Liver (tissue), 9 donors: Measurements from ENCODE around the gene SYNGR4. TPM values are rescaled to one million over a fixed set of nuclear protein-coding genes. Genes with fewer than 3 reads are reported as not detected.
A peak's percentile ranks its signal among the peaks of the same experiment; 100 is the strongest.

Source experiments
- DNase-seq: peaks from one replicate; pipeline ENCODE4 v3.0.0-alpha.2; 2017; ENCODE audit warnings: low spot score
- H3K27ac ChIP-seq, 2 donors: one replicate each; pipeline ENCODE4 v1.7.0; 2013; ENCODE audit warnings: inconsistent platforms in 2 of 2, low read length in 2 of 2, control low read depth in 1 of 2, low read depth in 1 of 2, mild to moderate bottlenecking in 1 of 2
- H3K27me3 ChIP-seq, 4 donors: one replicate each; pipeline versions ENCODE4 v1.6.1 to v1.7.0; 2013; ENCODE audit warnings: low read length in 3 of 4, inconsistent platforms in 1 of 4, mild to moderate bottlenecking in 1 of 4, moderate library complexity in 1 of 4; ENCODE audit not compliant: control insufficient read depth in 4 of 4, insufficient read depth in 4 of 4
- H3K36me3 ChIP-seq, 4 donors: one replicate each; pipeline versions ENCODE4 v1.6.1 to v1.7.0; 2013; ENCODE audit warnings: low read length in 3 of 4, mild to moderate bottlenecking in 3 of 4, low read depth in 1 of 4, moderate library complexity in 1 of 4; ENCODE audit not compliant: control insufficient read depth in 4 of 4, insufficient read depth in 3 of 4
- H3K4me1 ChIP-seq, 4 donors: one replicate each; pipeline versions ENCODE4 v1.6.1 to v1.7.0; 2013; ENCODE audit warnings: low read length in 3 of 4, mild to moderate bottlenecking in 3 of 4, moderate library complexity in 1 of 4; ENCODE audit not compliant: control insufficient read depth in 4 of 4, insufficient read depth in 4 of 4
- H3K4me3 ChIP-seq, 3 donors: one replicate each; pipeline versions ENCODE4 v1.6.1 to v1.7.0; 2013; ENCODE audit warnings: low read length in 3 of 3, control low read depth in 1 of 3, low read depth in 1 of 3, mild to moderate bottlenecking in 1 of 3
- H3K9ac ChIP-seq, 2 donors: one replicate each; pipeline ENCODE4 v1.7.0; 2013; ENCODE audit warnings: low read length in 2 of 2, mild to moderate bottlenecking in 2 of 2, moderate library complexity in 2 of 2, control low read depth in 1 of 2, low read depth in 1 of 2
- H3K9me3 ChIP-seq, 4 donors: one replicate each; pipeline versions ENCODE4 v1.6.1 to v1.7.0; 2013; ENCODE audit warnings: low read length in 3 of 4; ENCODE audit not compliant: control insufficient read depth in 4 of 4
- FOXA1 ChIP-seq: IDR thresholded peaks from 2 replicates; pipeline ENCODE4 v1.6.1; 2016; ENCODE audit warnings: antibody characterized with exemption
- FOXA2 ChIP-seq: IDR thresholded peaks from 2 replicates; pipeline ENCODE4 v1.6.1; 2016; ENCODE audit warnings: antibody characterized with exemption
- HNF4A ChIP-seq, 2 donors: conservative IDR thresholded peaks; 2 replicates each; pipeline ENCODE4 v1.6.1; 2016; ENCODE audit warnings: antibody characterized with exemption in 2 of 2, mild to moderate bottlenecking in 2 of 2
- HNF4G ChIP-seq: IDR thresholded peaks from 2 replicates; pipeline ENCODE4 v1.6.1; 2016; ENCODE audit warnings: antibody characterized with exemption
- JUND ChIP-seq, 2 donors: IDR thresholded peaks; 2 replicates each; pipeline ENCODE4 v1.6.1; 2016; ENCODE audit warnings: antibody characterized with exemption in 2 of 2
- NR2F2 ChIP-seq: IDR thresholded peaks from 2 replicates; pipeline ENCODE4 v1.6.1; 2016; ENCODE audit warnings: antibody characterized with exemption
- RAD21 ChIP-seq, 2 donors: IDR thresholded peaks; 2 replicates each; pipeline ENCODE4 v1.6.1; 2016; ENCODE audit warnings: antibody characterized with exemption in 2 of 2, mild to moderate bottlenecking in 2 of 2
- RXRA ChIP-seq, 2 donors: IDR thresholded peaks; 2 replicates each; pipeline ENCODE4 v1.6.1; 2017 to 2018; ENCODE audit warnings: antibody characterized with exemption in 2 of 2, mild to moderate bottlenecking in 1 of 2
- TAF1 ChIP-seq: conservative IDR thresholded peaks from 2 replicates; pipeline ENCODE4 v1.6.1; 2016; ENCODE audit warnings: antibody characterized with exemption, mild to moderate bottlenecking
- YY1 ChIP-seq: IDR thresholded peaks from 2 replicates; pipeline ENCODE4 v1.6.1; 2016; ENCODE audit warnings: antibody characterized with exemption, mild to moderate bottlenecking
- WGBS: extraction: QIAGEN DNeasy Blood & Tissue Kit; methylation state at CpG from one replicate; pipeline ENCODE4 v1.1.7; 2013; 5-methylcytosine and 5-hydroxymethylcytosine counted together
- polyA plus RNA-seq, 2 donors: library from polyadenylated mRNA; stranded (reverse) in 1 of 2; unstranded in 1 of 2; fragments of 200-250 nt in 1 of 2; fragments of >200 nt in 1 of 2; fragmentation: Nextera tagmentation in 1 of 2; extraction: Ambion mirVana in 1 of 2; gene quantifications; one replicate each; pipeline versions ENCODE4 v1.2.1 to v1.2.3, GENCODE V29; 2013 to 2015
- total RNA-seq, 2 donors: library from RNA; depleted of rRNA; stranded (reverse); fragments of >200 nt; gene quantifications; one replicate each; pipeline ENCODE4 v1.2.3, GENCODE V29; 2014
- TF ChIP-seq, protein P1 (sequence below): fragments of 150-350 bp; IDR thresholded peaks from 2 replicates; pipeline ENCODE4 v1.5.1; 2017; ENCODE audit warnings: improper control_type of control experiment, low read depth, low read length; ENCODE audit not compliant: missing input control
- TF ChIP-seq, protein P2 (sequence below): IDR thresholded peaks from 2 replicates; pipeline ENCODE4 v1.6.1; 2016; ENCODE audit warnings: antibody characterized with exemption
- TF ChIP-seq, protein P3 (sequence below): IDR thresholded peaks from 2 replicates; pipeline ENCODE4 v1.6.1; 2016; ENCODE audit warnings: antibody characterized with exemption
- TF ChIP-seq, protein P4 (sequence below): IDR thresholded peaks from 2 replicates; pipeline ENCODE4 v1.6.1; 2016; ENCODE audit warnings: antibody characterized with exemption
- donor health status: healthy.
- donor health status: healthy.
- donor health status: healthy.
- donor health status: healthy.
- donor health status: healthy.

Gene SYNGR4
- total and polyA plus RNA-seq, 4 donors = 0.09 TPM; not detected in 3

DNA sequence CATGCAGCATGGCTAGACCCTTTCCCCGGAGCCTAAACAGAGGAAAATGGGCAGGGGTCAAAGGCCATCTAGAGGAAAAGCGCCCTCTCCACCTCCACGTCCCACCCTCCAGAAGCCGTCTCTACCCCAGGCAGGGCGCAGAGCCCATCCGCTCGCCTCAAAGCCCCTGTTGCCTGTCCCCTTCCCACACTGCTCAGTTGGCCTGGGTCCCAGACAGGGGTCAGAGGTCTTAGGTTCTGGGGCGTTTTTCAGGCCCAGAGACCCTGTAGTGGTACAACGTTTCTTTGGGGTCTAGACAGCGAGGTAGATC lies 712 bp upstream of the SYNGR4 start:
- Histone ChIP-seq H3K9me3 (no peaks in the 10 kb centered on the region), H3K4me1 (peaks cover 0 to 11% (median 6%) of the 10 kb centered on the region in 4 donors), H3K9ac (peak overlapping the region; percentile 84 to 97), H3K27ac (peak overlapping the region; percentile 92 to 99), H3K4me3 (peak overlapping the region; percentile 52 to 85 (median 67)), H3K27me3 (no peaks in the 10 kb centered on the region), H3K36me3 (peaks cover 0 to 6% (median under 1%) of the 10 kb centered on the region in 4 donors)
- TF ChIP-seq NR2F2 = peak; percentile 96
- TF ChIP-seq RAD21 (IDR thresholded peaks at IDR 0.05) = no peak
- peak in 1 of 2 donors; percentile 20 for TF ChIP-seq HNF4A (conservative IDR thresholded peaks at IDR 0.05)
- WGBS = 1% methylated on average over 10 of the region's 10 CpGs
- no peak for DNase-seq

DNA sequence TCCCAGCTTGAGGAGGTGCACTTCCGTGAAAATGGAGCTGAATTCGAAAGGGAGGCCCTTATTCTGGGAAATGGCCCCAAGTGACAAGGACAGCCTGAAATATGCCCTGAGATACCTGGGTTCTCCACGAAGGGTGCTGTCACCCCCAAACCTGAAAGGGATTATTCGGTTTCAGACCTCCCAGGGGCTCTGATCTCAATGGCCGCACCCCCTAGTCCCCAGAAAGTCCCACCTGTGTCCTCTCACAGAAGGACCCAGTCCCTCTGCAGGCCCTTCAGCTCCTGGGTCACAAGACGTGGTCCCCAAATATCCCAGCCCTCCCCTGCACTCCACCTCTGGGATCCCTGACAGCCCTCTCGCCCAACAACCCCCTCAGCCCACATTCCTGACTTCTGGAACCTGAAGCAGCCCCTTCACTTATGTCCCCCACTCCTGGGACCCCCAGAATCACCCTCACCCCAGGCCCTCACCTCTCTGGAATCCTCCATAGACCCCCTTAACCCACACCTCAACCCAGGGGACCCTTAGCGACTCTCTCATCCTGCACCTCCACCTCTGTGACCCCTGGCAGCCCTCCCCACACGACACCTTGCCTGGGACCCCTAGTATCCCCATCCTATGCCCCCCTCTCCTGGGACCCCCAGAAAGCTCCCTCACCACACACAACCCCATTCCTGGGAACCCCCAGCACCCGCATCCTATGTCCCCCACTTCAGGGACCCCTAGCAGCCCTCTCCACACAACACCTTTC lies 606 bp downstream of the SYNGR4 start:
- peak overlapping the region in 1 of 2 donors; percentile 99 for H3K27ac ChIP-seq
- TF ChIP-seq, protein P1, sequence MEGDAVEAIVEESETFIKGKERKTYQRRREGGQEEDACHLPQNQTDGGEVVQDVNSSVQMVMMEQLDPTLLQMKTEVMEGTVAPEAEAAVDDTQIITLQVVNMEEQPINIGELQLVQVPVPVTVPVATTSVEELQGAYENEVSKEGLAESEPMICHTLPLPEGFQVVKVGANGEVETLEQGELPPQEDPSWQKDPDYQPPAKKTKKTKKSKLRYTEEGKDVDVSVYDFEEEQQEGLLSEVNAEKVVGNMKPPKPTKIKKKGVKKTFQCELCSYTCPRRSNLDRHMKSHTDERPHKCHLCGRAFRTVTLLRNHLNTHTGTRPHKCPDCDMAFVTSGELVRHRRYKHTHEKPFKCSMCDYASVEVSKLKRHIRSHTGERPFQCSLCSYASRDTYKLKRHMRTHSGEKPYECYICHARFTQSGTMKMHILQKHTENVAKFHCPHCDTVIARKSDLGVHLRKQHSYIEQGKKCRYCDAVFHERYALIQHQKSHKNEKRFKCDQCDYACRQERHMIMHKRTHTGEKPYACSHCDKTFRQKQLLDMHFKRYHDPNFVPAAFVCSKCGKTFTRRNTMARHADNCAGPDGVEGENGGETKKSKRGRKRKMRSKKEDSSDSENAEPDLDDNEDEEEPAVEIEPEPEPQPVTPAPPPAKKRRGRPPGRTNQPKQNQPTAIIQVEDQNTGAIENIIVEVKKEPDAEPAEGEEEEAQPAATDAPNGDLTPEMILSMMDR = no peak
- DNase-seq = no peak
- no peaks in the 10 kb centered on the region for H3K9me3 ChIP-seq
- H3K27me3 ChIP-seq = no peaks in the 10 kb centered on the region
- peaks cover 0 to 11% (median 6%) of the 10 kb centered on the region in 4 donors for H3K4me1 ChIP-seq
- H3K9ac ChIP-seq = no peak overlapping the region
- WGBS = 71% methylated on average over 10 of the region's 10 CpGs
- H3K36me3 ChIP-seq = peaks cover 0 to 3% (median under 1%) of the 10 kb centered on the region in 4 donors
- H3K4me3 ChIP-seq = peak overlapping the region in 1 of 3 donors; percentile 7

DNA sequence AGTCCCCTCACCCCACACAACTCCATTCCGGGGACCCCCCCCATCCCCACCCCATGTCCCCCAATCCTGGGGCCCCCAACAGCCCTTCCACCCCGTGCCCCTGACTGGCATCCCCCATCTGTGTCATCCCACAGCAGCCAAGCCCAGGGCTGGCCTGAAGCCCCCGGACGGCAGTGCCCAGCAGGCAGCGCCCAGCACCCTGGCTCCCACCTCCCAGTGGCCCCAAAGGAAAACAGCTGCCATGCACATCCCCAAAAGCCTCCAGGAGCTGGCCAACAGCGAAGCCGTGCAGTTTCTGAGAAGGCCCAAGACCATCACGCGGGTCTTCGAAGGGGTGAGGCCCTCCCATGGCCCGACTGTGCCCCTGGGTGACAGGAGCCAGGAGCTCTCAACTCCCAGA lies 1.4 kb downstream of the SYNGR4 start:
- Histone ChIP-seq H3K27ac (no peak overlapping the region), H3K4me1 (peaks cover 0 to 11% (median 6%) of the 10 kb centered on the region in 4 donors), H3K9ac (no peak overlapping the region), H3K9me3 (no peaks in the 10 kb centered on the region), H3K27me3 (no peaks in the 10 kb centered on the region), H3K36me3 (peaks cover 0 to 1% (median 0%) of the 10 kb centered on the region in 4 donors), H3K4me3 (no peak overlapping the region)
- DNase-seq = no peak
- no peak for TF ChIP-seq YY1
- TF ChIP-seq, protein P2, sequence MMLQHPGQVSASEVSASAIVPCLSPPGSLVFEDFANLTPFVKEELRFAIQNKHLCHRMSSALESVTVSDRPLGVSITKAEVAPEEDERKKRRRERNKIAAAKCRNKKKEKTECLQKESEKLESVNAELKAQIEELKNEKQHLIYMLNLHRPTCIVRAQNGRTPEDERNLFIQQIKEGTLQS = no peak
- TF ChIP-seq, protein P3, sequence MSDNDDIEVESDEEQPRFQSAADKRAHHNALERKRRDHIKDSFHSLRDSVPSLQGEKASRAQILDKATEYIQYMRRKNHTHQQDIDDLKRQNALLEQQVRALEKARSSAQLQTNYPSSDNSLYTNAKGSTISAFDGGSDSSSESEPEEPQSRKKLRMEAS = no peak
- TF ChIP-seq RAD21 (IDR thresholded peaks at IDR 0.05) = no peak
- no peak for TF ChIP-seq NR2F2
- no peak for TF ChIP-seq FOXA2
- TF ChIP-seq, protein P4, sequence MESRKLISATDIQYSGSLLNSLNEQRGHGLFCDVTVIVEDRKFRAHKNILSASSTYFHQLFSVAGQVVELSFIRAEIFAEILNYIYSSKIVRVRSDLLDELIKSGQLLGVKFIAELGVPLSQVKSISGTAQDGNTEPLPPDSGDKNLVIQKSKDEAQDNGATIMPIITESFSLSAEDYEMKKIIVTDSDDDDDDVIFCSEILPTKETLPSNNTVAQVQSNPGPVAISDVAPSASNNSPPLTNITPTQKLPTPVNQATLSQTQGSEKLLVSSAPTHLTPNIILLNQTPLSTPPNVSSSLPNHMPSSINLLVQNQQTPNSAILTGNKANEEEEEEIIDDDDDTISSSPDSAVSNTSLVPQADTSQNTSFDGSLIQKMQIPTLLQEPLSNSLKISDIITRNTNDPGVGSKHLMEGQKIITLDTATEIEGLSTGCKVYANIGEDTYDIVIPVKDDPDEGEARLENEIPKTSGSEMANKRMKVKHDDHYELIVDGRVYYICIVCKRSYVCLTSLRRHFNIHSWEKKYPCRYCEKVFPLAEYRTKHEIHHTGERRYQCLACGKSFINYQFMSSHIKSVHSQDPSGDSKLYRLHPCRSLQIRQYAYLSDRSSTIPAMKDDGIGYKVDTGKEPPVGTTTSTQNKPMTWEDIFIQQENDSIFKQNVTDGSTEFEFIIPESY = no peak
- no peak for TF ChIP-seq FOXA1
- no peak for TF ChIP-seq TAF1
- no peak for TF ChIP-seq HNF4A (conservative IDR thresholded peaks at IDR 0.05)
- TF ChIP-seq JUND (IDR thresholded peaks at IDR 0.05) = no peak
- TF ChIP-seq, protein P1 = no peak
- no peak for TF ChIP-seq RXRA (IDR thresholded peaks at IDR 0.05)
- TF ChIP-seq HNF4G = no peak
- WGBS = 97% methylated on average over 11 of the region's 11 CpGs
